22Rv1 (cell line): ENCODE measurements around the gene DUSP9.

Experiments used
- ZFX ChIP-seq: fragments of 450-650 bp; IDR thresholded peaks from 2 replicates; pipeline ENCODE4 v1.6.1; 2017; ENCODE audit warnings: antibody characterized with exemption, borderline replicate concordance
- TF ChIP-seq, protein P1 (sequence below): fragments of 450-650 bp; IDR thresholded peaks from 2 replicates; pipeline ENCODE4 v1.5.1; 2017; ENCODE audit warnings: mild to moderate bottlenecking

GRCh38 chrX:153600921-153601320 is 46.1 kb upstream of the DUSP9 start:
- TF ChIP-seq, protein P1, sequence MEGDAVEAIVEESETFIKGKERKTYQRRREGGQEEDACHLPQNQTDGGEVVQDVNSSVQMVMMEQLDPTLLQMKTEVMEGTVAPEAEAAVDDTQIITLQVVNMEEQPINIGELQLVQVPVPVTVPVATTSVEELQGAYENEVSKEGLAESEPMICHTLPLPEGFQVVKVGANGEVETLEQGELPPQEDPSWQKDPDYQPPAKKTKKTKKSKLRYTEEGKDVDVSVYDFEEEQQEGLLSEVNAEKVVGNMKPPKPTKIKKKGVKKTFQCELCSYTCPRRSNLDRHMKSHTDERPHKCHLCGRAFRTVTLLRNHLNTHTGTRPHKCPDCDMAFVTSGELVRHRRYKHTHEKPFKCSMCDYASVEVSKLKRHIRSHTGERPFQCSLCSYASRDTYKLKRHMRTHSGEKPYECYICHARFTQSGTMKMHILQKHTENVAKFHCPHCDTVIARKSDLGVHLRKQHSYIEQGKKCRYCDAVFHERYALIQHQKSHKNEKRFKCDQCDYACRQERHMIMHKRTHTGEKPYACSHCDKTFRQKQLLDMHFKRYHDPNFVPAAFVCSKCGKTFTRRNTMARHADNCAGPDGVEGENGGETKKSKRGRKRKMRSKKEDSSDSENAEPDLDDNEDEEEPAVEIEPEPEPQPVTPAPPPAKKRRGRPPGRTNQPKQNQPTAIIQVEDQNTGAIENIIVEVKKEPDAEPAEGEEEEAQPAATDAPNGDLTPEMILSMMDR, result no peak
- no peak for TF ChIP-seq ZFX
